Breast epithelium (tissue), 4 donors: ENCODE measurements around the gene FOXK1. TPM values are rescaled to one million over a fixed set of nuclear protein-coding genes. Genes with fewer than 3 reads are reported as not detected.

ENCODE experiments used
- DNase-seq, 2 donors: peaks; one replicate each; pipeline ENCODE4 v3.0.0-alpha.2; 2019; ENCODE audit warnings: low spot score in 2 of 2
- H3K27ac ChIP-seq, 2 donors: fragments of 200-600 bp; sonication (generic) in 1 of 2; one replicate each; pipeline ENCODE4 v1.5.1; 2016 to 2019; ENCODE audit warnings: mild to moderate bottlenecking in 1 of 2
- H3K27me3 ChIP-seq, 2 donors: fragments of 200-600 bp; sonication (generic) in 1 of 2; one replicate each; pipeline versions ENCODE4 v1.5.1 to v1.6.0; 2017 to 2019; ENCODE audit warnings: control low read depth in 1 of 2, mild to moderate bottlenecking in 1 of 2
- H3K36me3 ChIP-seq: fragments of 200-600 bp; one replicate; pipeline ENCODE4 v1.5.1; 2019
- H3K4me1 ChIP-seq, 2 donors: fragments of 200-600 bp; sonication (generic); one replicate each; pipeline ENCODE4 v1.5.1; 2016 to 2019; ENCODE audit warnings: control low read depth in 1 of 2
- H3K4me3 ChIP-seq, 3 donors: fragments of 200-600 bp; sonication (generic); 1 replicate in 2 of 3; 2 replicates in 1 of 3; pipeline ENCODE4 v1.5.1; 2016 to 2019; ENCODE audit warnings: mild to moderate bottlenecking in 3 of 3, moderate library complexity in 2 of 3
- H3K9me3 ChIP-seq, 2 donors: fragments of 200-600 bp; sonication (generic) in 1 of 2; one replicate each; pipeline ENCODE4 v1.5.1; 2016 to 2019; ENCODE audit warnings: control low read depth in 1 of 2
- POLR2A ChIP-seq: fragments of 450-650 bp; IDR thresholded peaks from one replicate; pipeline ENCODE4 v1.6.1; 2016; ENCODE audit warnings: antibody characterized with exemption, mild to moderate bottlenecking, moderate library complexity
- POLR2AphosphoS5 ChIP-seq, 3 donors: sonication (generic); formaldehyde crosslinking; IDR thresholded peaks; one replicate each; pipeline ENCODE4 v1.6.1; 2017; ENCODE audit warnings: antibody characterized with exemption in 3 of 3
- intact Hi-C: fragments of 100-400 bp; cut with DNase I; formaldehyde crosslinking; loops from one replicate; pipeline ENCODE4 v1.15.1; 2023; ENCODE audit warnings: low total_unique reads
- total RNA-seq, 3 donors: library from RNA; depleted of rRNA; stranded (reverse); fragments of >200 nt; gene quantifications; one replicate each; pipeline ENCODE4 v1.1.0, GENCODE V29; 2016
- TF ChIP-seq, protein P1 (sequence below), 3 donors: fragments of 450-650 bp; IDR thresholded peaks; one replicate each; pipeline ENCODE4 v1.5.1; 2016 to 2017; ENCODE audit warnings: antibody characterized with exemption in 3 of 3, mild to moderate bottlenecking in 3 of 3, moderate library complexity in 3 of 3

FOXK1 gene
- total RNA-seq, 3 donors from 2014 or later: 11.7 to 16.5 (median 15.7) TPM

DNA sequence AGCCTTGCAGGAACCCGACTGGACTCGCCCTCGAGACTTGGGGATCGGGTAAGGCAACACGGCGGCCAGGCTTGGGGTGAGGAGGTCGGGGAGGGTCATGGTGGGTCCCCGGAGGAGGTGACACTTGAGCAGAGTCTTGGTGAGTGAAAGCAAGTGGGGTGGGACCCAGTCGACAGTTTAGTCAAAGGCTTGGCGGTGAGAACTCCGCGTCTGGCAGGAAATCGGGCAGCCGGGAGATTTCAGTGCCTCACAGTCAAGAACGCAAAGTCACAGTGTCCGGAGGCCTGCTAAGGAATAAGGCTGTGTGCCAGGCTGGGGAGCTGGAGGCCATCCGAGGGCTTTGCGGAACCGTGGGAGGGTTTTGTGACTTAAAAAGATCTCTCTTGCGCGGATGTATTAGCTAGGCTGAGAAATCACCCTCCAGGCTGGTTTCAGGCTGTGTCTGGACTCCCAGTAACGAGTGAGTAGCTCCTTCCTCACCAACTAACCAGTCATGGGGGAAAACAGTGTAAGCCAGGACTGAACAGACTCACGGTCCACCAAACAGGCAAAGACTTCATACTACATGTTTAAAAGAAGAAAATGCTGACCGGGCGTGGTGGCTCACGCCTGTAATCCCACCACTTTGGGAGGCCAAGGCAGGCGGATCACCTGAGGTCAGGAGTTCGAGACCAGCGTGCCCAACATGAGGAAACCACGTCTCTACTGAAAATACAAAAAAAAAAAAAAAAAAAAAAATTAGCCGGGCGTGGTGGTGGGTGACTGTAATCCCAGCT is 93.9 kb downstream of the FOXK1 start:
- intact Hi-C loops: no loop called here
- Histone ChIP-seq H3K4me3 (peak overlapping the region; percentile 67 to 91 (median 84)), H3K4me1 (peaks cover 0 to 7% of the 10 kb centered on the region in 2 donors), H3K9me3 (no peaks in the 10 kb centered on the region), H3K27ac (peak overlapping the region; percentile 92 to 99), H3K36me3 (no peaks in the 10 kb centered on the region), H3K27me3 (no peaks in the 10 kb centered on the region)
- peak in 1 of 2 donors; percentile 45 for DNase-seq
- TF ChIP-seq POLR2A (no peak), POLR2AphosphoS5 (IDR thresholded peaks at IDR 0.05) (no peak)
- TF ChIP-seq, protein P1, sequence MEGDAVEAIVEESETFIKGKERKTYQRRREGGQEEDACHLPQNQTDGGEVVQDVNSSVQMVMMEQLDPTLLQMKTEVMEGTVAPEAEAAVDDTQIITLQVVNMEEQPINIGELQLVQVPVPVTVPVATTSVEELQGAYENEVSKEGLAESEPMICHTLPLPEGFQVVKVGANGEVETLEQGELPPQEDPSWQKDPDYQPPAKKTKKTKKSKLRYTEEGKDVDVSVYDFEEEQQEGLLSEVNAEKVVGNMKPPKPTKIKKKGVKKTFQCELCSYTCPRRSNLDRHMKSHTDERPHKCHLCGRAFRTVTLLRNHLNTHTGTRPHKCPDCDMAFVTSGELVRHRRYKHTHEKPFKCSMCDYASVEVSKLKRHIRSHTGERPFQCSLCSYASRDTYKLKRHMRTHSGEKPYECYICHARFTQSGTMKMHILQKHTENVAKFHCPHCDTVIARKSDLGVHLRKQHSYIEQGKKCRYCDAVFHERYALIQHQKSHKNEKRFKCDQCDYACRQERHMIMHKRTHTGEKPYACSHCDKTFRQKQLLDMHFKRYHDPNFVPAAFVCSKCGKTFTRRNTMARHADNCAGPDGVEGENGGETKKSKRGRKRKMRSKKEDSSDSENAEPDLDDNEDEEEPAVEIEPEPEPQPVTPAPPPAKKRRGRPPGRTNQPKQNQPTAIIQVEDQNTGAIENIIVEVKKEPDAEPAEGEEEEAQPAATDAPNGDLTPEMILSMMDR (IDR thresholded peaks at IDR 0.05): no peak

DNA sequence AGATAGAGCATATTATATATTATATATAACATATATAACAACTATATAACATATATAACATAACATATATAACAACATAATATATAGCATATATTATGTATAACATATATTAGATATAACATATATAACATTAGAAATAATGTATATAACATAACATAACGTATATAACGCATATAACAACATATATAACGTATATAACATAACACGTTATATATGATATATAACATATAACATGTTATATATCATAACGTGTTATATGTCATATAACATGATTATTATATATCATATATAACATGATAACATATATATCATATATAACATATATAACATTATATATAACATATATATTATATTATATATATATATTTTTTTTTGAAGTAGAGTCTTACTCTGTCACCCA is 97.0 kb downstream of the FOXK1 start:
- intact Hi-C loops: no loop called here
- Histone ChIP-seq H3K4me3 (no peak overlapping the region), H3K9me3 (no peaks in the 10 kb centered on the region), H3K4me1 (peaks cover 0 to 7% of the 10 kb centered on the region in 2 donors), H3K36me3 (no peaks in the 10 kb centered on the region), H3K27ac (no peak overlapping the region), H3K27me3 (no peaks in the 10 kb centered on the region)
- no peak for DNase-seq
- no peak for TF ChIP-seq POLR2A
- TF ChIP-seq POLR2AphosphoS5 (IDR thresholded peaks at IDR 0.05): no peak
- TF ChIP-seq, protein P1 (IDR thresholded peaks at IDR 0.05): no peak

DNA sequence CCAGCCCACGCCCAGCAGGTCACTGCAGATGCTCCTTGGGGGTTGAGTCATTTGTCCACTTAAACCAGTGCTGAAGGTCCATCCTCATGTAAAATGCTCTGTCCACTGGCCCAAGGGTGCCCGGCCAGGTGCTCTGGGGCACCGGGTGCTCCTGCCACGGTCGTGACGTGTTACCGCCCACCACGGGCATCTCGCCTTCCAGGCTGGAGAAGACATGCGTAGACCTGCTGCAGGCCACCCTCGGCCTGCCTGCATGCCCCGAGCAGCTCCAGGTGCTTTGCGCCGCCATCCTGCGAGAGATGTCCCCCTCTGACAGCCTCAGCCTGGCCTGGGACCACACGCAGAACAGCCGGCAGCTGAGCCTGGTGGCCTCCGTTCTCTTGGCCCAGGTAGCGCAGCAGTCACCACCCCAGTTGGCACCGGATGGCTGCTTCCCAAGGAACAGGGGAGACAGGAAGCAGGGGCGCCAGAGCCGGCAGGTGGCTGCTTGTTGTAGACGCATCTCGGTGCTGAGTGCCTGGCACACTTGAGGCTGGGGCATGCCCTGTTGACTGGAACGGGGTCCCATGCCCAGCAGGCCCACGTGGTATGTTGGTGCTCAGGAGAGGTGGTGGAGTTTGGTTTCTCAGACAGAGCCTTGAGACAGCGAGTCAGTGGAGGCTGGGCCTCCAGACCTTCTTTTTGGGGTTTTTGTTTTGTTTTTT is 99.4 kb downstream of the FOXK1 start:
- intact Hi-C loops: no loop called here
- TF ChIP-seq POLR2A (no peak), POLR2AphosphoS5 (IDR thresholded peaks at IDR 0.05) (no peak)
- TF ChIP-seq, protein P1 (IDR thresholded peaks at IDR 0.05): no peak
- no peaks in the 10 kb centered on the region for H3K9me3 ChIP-seq
- H3K27ac ChIP-seq: no peak overlapping the region
- H3K4me3 ChIP-seq: no peak overlapping the region
- no peaks in the 10 kb centered on the region for H3K36me3 ChIP-seq
- DNase-seq: no peak
- peaks cover 0 to under 1% of the 10 kb centered on the region in 2 donors for H3K4me1 ChIP-seq
- H3K27me3 ChIP-seq: no peaks in the 10 kb centered on the region

DNA sequence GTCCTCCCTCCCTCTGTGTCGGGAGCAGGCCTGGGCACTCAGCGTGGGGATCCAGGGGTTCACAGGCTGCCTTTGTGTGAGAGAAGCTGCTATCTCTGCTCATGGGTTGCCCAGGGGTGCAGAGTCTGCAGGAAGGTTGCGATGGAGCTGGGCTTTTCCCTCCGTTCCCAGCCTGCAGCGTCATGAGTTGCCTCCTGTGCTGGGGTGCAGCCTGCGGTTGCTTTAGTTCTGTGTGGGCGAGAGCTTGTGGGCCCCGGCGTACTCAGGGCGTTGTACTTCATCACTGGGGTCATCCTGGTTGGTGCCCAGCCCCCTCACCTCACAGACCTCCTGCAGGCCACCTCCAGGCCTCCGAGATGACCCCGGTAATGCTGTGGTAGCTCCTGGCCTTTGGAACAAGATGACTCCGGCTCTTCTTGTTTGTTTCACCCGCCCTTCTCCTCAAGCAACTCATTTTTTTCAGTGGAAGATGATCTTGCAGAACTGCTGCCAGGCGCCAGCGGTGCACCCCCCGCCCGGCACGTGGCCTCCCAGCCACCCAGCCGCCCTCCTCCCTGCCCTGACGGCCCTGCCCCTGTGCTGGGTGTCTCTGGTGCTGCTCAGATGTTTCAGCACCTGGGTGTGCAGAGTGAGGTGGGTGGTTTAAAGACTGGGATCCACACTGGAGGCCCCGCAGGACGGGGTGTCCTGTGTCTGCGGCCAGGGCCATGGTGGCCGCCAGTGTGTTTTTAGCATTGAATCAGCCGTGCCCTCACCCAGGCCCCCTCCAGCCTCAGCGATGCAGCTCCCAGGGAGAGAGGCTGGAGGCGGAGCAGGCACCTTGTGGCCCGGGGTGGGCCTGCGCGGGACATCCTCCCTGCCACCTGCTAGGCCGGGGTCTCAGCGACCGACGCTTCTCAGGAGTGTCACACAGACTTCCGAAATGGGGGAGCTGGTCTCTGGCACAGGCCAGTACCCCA is 100.5 kb downstream of the FOXK1 start:
- peaks cover 2% of the 10 kb centered on the region for H3K36me3 ChIP-seq
- no peak overlapping the region for H3K4me3 ChIP-seq
- intact Hi-C loops: no loop called here
- TF ChIP-seq POLR2AphosphoS5 (IDR thresholded peaks at IDR 0.05) (no peak), POLR2A (no peak)
- TF ChIP-seq, protein P1 (IDR thresholded peaks at IDR 0.05): no peak
- H3K9me3 ChIP-seq: no peaks in the 10 kb centered on the region
- no peak for DNase-seq
- no peaks in the 10 kb centered on the region for H3K27me3 ChIP-seq
- no peak overlapping the region for H3K27ac ChIP-seq
- no peaks in the 10 kb centered on the region for H3K4me1 ChIP-seq
